ENCODE results near the gene PNPLA2. TPM values are rescaled to one million over a fixed set of nuclear protein-coding genes. Genes with fewer than 3 reads are reported as not detected.

The PNPLA2 gene
- total RNA-seq, 1 donor from 2014 or later, result 174 TPM

Other genes with a start within 250 kb of the PNPLA2 start
- 33.5 TPM for gene PHRF1, start 242.4 kb upstream of the PNPLA2 start, total RNA-seq
- gene IRF7, start 203.0 kb upstream of the PNPLA2 start, total RNA-seq, result 19.6 TPM
- gene CDHR5, start 194.0 kb upstream of the PNPLA2 start, total RNA-seq, result not detected
- not detected for gene SCT, start 191.7 kb upstream of the PNPLA2 start, total RNA-seq
- gene DRD4, start 181.6 kb upstream of the PNPLA2 start, total RNA-seq, result 4.1 TPM
- 52.8 TPM for gene DEAF1, start 123.7 kb upstream of the PNPLA2 start, total RNA-seq
- 28.4 TPM for gene TMEM80, start 123.1 kb upstream of the PNPLA2 start, total RNA-seq
- gene EPS8L2, start 112.7 kb upstream of the PNPLA2 start, total RNA-seq, result 24.9 TPM
- 187 TPM for gene TALDO1, start 71.5 kb upstream of the PNPLA2 start, total RNA-seq
- gene GATD1, start 41.4 kb upstream of the PNPLA2 start, total RNA-seq, result 74.8 TPM
- gene CEND1, start 28.8 kb upstream of the PNPLA2 start, total RNA-seq, result not detected
- gene SLC25A22, start 20.6 kb upstream of the PNPLA2 start, total RNA-seq, result 7.2 TPM
- gene PIDD1, start 13.7 kb upstream of the PNPLA2 start, total RNA-seq, result 16.7 TPM
- 1,209 TPM for gene RPLP2, start 8.9 kb upstream of the PNPLA2 start, total RNA-seq
- gene CRACR2B, start 9.0 kb downstream of the PNPLA2 start, total RNA-seq, result 8.7 TPM
- 263 TPM for gene CD151, start 14.0 kb downstream of the PNPLA2 start, total RNA-seq
- 85.2 TPM for gene POLR2L, start 23.6 kb downstream of the PNPLA2 start, total RNA-seq
- gene TSPAN4, start 23.9 kb downstream of the PNPLA2 start, total RNA-seq, result 118 TPM
- gene CHID1, start 91.9 kb downstream of the PNPLA2 start, total RNA-seq, result 59.4 TPM
- 119 TPM for gene AP2A2, start 107.0 kb downstream of the PNPLA2 start, total RNA-seq
- not detected for gene MUC6, start 217.8 kb downstream of the PNPLA2 start, total RNA-seq

Measured in sciatic nerve (tissue), 1 donor.